GM21825 (cell line): Measurements from ENCODE around the gene CATSPERB.
"Not testable (repeated sequence)": the region's sequence is repeated elsewhere in the genome, so short reads cannot be mapped to it uniquely, and the experiment has no call there.

Experiments
- ATAC-seq: cut with Tn5 transposase; IDR thresholded peaks from one replicate; pipeline ENCODE4 v1.9.1; 2021; ENCODE audit warnings: mild to moderate bottlenecking, moderate library complexity; ENCODE audit not compliant: unreplicated experiment

Gene CATSPERB

DNA sequence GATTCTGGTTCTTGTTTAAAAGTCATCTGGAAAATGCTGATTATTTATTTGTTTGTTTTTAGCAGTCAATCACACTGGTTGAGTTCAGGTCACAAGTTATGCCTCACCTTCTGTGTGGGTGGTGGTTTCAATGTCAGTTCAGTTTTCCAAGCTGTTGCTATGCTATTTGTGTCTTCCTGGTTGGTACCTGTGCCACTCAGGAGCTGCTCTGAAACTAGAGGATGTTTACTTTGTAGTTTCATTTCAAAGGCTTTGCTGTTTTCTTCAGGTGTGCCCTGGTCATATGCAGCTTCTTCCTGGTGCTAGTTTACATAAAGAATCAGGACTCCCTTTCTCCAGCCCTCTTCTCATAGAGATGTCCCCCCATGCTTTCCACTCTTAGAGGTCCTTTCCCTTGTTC is 146.0 kb downstream of the CATSPERB start:
- ATAC-seq: no peak

DNA sequence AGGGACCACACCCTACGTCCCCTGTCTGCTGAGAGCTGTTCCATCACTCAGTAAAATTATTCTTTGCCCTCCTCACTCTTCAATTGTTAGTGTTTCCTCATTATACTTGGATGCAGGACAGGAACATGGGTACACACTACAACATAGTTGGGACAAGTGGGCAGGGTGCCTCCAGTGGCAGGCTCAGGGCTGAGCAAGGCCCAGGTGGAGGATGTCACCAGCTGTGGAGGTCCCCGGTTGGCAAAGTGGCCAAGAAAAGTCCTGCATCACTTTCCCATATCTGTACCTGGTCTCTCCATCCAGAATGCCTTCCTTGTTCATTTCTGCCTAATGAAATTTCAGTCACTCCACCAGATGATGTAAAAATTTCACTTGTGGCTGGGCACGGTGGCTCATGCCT is 149.1 kb downstream of the CATSPERB start:
- no peak for ATAC-seq

DNA sequence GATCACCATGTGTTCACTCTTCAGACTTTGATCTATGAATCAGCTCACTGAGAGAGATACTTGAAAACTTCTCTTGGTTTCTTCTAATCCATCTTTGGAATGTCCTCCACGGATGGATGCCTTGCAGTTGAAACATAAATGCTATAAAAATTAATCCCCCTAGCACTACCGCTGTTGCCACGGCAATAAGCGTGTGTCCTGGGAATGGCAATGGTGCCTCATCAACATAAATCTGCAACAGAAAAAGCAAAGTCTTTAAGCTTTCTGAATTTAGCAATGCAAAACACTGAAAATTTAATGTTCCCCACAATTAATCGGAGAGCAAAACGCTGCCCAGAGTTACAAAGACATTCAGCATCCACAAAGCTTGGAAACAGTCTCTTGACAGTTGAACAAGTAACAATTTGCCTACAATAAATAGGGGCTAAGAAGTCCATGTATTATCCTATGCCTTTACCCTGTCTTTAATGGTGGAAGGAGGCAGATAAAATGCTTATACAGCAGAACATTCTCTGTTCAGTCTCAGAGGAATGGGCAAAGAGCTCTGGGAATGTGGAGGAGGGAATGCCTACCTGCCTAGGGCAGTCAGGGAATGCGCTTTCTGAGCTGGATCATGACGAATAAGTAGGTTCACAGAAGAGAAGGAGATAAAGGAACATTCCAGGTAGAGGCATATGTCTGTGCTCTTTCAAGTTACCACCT is 150.9 kb downstream of the CATSPERB start:
- ATAC-seq: no peak

DNA sequence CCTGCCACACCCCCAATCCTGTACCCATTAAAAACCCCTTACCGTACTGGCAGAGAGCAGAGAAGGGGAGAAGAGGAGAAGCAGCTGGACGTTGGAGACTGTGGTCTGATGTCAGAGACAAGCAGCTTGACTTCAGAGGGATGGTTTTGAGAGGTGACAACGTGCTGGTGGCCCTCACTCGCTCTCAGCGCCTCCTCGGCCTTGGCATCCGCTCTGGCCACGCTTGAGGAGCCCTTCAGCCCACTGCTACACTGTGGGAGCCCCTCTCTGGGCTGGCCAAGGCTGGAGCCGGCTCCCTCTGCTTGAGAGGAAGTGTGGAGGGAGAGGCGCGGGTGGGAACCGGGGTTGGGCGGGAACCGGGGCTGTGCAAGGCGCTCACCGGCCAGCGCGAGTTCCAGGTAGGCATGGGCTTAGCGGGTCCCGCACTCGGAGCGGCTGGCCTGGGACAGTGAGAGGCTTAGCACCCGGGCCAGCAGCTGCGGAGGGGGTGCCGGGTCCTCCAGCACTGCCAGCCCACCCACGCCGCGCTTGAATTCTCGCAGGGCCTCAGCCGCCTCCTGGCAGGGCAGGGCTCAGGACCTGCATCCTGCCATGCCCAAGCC is 154.2 kb downstream of the CATSPERB start:
- no peak for ATAC-seq

DNA sequence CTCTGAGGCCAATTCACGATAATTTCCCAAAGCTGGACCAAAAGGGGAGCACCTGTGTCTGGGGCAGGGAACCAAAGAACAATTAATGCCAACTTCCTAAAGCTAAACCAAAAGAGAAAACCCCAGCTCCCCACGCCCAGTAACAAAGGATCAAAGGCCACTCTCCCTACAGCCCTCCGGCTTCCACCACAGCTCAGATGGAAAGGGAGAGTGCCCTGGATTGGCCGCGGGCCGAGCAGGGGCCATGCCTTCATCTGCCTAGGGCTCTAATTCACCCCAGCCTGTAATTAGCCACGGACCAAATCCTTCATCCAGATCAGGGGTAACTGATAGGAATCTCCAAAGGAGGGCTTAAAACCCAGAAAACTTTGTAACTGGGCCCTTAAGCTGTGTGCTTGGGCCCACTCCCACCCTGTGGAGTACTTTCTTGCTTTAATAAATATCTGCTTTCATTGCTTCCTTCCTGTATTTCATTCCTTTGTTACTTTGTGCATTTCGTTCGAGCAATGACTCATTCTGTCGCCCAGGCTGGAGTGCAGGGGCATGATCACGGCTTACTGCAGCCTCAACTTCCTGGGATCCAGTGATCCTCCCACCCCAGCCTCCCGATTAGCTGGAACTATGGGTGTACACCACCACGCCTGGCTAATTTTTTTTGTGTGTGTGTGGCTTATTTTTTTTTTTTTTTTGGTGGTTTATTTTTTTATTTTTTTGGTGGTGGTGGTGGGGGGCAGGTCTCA is 156.2 kb downstream of the CATSPERB start:
- ATAC-seq: no peak

DNA sequence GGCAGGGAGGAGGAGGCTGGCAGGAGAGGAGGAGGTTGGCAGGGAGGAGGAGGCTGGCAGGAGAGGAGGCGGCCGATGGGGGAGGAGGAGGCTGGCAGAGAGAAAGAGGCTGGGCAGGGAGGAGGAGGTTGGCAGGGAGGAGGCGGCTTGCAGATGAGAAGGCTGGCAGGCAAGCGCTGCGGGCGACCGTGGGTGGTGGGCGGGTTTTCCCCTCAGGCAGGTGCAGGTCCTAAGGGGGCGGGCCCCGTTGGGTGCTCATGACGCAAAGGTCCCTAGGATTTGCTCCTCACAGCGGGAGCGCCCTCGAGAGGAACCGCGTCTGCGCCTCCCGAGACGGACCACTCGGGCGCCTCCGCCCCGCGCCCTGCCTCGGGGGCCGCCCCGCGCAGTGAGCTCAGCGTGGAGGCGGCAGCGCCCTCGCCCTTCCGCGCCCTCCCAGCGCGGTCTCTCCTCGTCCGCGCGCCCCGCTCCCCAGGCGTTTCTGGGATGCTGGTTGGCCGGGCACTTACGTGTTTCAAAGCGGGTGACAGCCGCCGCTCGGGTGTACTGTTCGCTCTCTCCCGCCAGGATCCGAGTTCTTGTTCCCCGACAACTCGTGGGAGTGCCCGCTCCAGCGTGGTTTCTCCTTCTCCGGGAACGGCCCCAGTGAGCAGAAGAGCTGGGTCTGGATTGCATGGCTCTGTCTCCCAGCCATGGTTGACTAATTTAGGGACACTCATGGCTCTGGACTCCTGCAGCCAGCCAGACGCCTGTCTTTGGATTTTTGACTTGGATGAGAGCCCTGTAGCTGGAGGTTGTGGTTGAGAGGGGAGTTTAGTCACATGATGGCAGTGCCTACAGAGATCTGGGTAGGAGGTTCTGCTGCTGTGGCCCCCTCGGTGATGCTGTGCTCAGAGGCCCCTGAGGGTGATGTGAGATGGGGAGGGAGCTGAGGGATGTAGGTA is 157.7 kb downstream of the CATSPERB start:
- no peak for ATAC-seq

DNA sequence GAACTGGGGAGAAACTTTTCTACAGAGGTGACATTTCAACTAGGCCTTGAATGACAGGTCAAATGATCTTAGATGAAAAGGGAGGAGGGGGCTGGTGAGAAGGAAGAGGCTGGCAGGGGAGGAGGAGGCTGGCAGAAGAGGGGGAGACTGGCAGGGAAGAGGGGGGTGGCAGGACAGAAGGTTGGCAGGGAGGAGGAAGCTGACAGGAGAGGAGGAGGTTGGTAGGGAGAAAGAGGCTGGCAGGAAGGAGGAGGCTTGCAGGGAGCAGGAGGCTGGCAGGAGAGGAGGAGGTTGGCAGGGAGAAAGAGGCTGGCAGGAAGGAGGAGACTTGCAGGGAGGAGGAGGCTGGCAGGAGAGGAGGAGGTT is 158.4 kb downstream of the CATSPERB start:
- no peak for ATAC-seq

DNA sequence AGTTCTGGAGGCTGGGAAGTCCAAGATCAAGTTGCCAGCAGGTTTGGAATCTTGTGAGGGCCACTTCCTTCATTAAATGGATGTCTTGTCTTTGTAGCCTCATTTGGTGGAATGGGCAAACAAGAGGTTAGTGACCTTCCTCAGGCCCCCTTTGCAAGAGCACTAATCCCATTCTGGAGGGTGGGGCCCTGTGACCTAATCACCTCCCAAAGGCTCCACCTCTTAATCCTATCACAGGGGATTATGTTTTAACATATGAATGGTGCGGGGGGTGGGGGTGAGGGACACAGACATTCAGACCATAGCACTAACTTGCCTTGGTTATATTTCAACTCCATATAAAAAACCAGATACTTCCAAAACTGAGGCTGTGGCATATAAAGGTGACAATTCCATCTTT is 161.9 kb downstream of the CATSPERB start:
- no peak for ATAC-seq

DNA sequence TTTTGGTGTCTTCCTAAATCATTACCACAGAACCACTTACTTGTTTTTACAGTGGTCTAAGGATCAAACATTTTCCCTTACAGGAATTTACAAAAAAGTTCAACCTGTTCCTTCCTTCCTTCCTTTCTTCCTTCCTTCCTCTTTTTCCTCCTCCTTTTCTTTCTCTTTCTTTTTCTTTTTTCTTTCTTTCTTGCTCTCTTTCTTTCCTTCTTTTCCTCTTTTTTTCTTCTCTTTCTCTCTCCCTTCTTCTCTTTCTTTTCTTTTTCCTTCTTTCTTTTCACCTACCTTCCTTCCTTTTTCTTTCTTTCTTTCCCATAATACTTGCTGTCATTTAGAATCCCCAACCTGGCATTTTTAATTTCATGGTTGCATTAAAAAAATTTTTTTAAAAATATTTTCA is 162.6 kb downstream of the CATSPERB start:
- ATAC-seq: no peak

DNA sequence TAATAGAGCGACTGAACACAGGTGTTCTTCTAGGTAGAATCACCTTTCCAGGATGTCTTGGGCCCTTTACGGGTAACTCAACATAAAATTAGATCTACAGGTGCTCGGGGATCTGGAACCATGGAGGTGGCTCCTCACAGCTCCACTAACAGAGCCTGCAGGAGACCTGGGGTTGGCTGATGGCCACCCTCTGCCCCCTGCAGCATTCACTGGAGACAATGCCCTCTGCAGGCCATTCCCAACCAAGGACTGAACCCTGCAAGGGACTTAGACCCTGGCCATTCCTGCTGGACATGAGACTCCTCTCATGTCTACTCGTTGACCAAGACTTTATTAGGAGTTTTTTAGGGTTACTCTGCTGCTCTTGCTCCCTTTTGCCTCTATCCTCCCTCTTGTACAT is 163.3 kb downstream of the CATSPERB start:
- ATAC-seq: no peak

DNA sequence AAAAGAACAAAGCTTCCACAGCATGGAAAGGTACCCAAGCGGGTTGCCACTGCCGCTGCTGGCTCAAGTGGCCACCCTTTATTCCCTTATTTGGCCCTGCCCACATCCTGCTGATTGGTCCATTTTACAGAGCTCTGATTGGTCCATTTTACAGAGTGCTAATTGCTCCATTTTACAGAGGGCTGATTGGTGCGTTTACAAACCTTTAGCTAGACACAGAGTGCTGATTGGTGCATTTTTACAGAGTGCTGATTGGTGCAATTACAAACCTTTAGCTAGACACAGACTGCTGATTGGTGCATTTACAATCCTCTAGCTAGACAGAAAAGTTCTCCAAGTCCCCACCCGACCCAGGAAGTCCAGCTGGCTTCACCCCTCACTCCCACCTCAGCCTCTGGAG is 164.1 kb downstream of the CATSPERB start:
- not testable (repeated sequence) for ATAC-seq

DNA sequence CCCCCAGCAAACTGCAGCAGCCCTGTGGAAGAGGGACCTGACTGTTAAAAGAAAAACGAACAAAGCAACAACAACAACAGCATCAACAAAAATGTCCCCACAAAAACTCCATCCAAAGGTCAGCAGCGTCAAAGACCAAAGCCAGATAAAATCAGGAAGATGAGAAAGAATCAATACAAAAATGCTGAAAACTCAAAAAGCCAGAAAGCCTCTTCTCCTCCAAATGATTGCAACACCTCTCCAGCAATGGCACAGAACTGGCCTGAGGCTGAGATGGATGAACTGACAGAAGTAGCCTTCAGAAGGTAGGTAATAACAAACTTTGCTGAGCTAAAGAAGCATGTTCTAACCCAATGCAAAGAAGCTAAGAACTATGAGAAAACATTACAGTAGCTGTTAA is 176.4 kb downstream of the CATSPERB start:
- no peak for ATAC-seq

DNA sequence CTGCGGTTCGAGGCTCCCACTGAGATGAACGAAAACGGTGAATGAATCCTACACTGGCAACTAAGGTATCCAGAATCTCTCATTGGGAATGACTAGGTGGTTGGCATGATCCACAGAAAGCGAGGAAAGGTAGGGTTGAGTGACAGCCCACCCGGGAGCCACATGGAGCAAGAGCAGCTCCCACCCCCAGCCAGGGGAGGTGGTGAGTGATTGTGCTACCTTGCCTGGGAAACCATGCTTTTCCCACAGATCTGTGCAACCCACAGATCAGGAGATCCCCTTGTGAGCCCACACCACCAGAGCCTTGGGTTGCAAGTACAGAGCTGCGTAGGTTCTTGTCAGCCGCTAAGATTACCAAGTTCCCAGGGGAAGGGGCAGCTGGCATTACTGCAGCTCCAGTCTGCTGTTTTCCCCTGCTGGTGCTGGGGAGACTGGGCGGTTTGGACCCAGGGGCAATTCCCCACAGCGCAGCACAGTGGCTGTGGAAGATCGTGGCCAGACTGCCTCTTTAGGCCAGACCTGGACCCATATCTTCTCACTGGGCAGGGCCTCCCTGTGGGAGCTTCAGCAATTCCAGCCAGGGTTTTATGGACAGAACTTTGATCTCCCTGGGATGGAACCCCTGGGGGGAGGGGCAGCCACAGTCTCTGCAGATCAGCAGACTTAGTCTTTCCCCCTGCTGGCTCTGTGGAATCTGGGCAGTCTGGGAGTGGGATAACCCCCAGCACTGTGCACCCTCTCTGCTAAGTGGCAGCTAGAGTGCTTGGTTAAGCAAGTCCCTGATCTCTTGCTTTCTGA is 177.2 kb downstream of the CATSPERB start:
- ATAC-seq: no peak

DNA sequence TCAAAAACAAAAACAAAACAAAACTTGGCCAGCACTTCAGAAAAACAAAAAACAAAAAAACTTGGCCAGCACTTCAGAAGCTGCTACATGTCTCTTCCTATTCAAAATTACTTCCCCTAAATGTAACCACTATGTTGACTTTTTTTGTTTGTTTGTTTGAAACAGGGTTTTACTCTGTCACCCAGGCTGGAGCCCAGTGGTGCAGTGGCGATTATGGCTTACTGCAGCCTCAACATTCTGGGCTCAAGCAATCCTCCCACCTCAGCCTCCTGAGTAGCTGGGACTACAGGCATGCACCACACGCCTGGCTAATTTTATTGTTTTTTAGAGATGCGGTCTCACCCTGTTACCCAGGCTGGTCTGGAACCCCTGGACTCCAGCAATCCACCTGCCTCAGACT is 183.8 kb downstream of the CATSPERB start:
- no peak for ATAC-seq

DNA sequence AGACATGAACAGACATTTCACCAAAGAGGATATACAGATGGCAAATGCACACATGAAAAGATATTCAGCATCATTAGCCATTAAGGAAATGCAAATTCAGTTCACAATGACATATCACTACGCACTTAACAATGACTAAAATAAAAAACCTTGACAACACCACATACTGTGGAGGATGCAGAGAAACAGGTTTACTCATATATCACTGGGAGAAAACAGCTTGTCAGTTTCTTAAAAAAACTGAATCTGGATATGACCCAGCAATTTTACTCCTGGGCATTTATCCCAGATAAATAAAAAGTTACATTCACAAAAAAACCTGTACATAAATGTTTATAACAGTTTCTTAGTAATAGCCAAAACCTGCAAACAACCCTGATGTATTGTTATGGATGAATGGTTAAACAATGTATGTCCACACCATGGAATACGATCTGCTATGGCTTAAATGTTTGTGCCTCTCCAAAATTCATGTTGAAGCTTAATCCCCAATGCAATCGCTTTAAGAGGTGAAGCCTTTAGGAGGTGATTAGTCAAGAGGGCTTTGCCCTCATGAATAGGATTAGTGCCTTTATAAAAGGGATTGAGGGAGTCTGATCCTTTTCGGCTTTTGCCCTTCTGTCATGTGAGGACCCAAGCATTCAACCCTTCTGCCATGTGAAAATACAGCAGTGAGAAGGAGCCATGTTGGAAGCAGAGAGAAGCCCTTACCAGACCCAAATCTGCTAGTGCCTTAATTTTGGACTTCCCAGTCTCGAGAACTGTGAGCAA is 185.8 kb downstream of the CATSPERB start:
- no peak for ATAC-seq

DNA sequence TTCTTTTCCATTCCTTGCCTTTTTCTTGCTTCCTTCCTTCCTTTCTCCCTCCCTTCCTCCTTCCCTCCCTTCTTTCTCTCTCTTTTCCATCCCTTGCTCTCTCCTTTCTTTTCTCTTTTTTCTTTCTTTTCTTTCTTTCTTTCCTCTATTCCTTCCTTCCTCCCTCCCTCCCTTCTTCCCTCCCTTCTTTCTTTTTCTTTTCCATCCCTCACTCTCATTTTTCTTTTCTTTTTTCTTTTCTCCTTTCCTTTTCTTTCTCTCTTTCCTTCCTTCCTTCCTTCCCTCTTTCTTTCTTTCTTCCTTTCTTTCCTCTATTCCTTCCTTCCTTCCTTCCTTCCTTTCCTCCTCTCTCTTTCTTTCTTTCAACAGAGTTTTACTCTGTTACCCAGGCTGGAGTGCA is 186.7 kb downstream of the CATSPERB start:
- ATAC-seq: no peak

DNA sequence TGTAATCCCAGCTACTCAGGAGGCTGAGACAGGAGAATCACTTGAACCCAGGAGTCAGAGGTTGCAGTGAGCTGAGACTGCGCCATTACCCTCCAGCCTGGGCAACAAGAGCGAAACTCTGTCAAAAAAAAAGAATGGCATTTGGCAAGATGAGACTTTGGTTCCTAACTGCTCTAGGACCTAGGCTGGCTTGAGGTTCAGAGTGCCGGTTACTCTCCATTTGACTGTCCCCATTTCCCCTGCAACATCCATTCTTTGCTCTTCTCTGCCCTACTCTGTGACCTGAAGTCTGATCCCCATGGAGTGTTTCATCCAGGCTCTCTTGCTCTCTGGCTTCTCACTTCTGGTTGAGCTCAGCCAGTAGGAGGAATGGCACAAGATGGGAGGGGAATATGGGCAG is 195.6 kb downstream of the CATSPERB start:
- no peak for ATAC-seq

DNA sequence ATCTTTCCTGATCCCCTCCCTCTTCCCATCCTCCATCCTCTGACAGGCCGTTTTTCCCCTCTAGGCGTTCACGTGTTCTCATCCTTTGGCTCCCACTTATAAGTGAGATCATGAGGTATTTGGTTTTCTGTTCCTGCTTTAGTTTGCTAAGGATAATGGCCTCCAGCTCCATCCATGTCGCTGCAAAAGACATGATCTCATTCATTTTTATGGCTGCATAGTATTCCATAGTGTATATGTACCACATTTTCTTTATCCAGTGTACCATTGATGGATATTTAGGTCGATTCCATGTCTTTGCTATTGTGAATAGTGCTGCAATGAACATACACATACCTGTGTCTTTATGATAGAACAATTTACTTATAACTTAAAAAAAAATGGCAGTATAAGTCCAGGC is 197.8 kb downstream of the CATSPERB start:
- ATAC-seq: not testable (repeated sequence)

DNA sequence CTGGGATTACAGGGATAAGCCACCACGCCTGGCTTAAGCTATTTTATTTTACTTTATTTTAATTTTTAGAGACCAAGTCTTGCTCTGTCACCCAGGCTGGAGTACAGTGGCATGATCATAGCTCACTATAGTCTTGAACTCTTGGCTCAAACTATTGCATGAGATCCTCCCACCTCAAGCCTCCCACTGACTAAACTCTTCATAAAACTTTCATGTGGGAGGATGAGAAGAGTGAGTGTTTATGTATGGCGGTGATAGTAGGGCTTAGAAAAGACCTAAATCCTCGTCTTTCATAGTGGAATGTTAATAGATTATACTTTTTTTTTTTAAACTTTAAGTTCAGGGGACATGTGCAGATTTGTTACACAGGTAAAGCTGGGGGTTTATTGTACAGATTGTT is 198.3 kb downstream of the CATSPERB start:
- ATAC-seq: no peak
